Measurements from ENCODE around the gene FAM171A1. TPM values are rescaled to one million over a fixed set of nuclear protein-coding genes. Genes with fewer than 3 reads are reported as not detected.

Gene FAM171A1
- total RNA-seq, 2 experiments from 2014 or later: 7.0 to 8.0 TPM

DNA sequence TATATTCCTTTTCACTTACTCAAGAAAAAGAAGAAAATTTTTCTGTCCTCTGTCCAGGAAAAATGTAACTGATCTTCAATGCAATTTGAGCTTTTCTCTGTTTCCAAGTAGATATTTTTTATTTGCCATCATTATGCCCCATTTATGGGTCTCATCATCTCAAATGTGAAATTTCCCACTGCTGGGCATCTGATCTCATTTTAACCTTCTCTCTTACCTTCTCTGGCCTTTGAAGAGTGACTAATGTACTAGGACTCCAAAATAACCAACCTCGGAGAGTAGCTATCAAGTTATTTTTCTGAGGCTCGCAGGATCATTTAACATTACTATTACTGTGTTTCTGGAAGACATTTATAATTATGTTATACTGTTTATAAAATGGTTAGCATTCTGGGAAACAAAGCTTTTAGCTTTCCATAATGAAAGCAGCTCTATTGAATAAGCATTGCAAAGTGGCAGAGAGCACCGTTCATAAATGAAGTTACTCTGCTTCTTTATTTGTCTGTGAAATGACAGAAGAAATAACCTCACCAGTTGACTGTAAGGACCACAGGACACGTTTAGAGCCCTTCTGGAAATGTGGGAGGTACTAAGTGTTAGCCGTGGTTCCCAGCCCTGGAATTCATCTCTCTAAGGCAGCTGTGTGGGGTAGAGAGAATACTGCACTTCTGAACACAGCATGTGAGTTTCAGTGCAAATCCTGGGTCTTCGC lies 169.3 kb downstream of the FAM171A1 start:
- Mint-ChIP-seq H3K4me1 (peaks cover 24% of the 10 kb centered on the region), H3K36me3 (peaks cover 10% of the 10 kb centered on the region), H3K9me3 (peaks cover 1% of the 10 kb centered on the region), H3K4me3 (no peak overlapping the region), H3K27ac (no peak overlapping the region), H3K27me3 (no peaks in the 10 kb centered on the region)
- POLR2A ChIA-PET: interaction anchor here (0.6 to 1.3 kb wide), 3 partner anchors 9 to 169 kb away, joined by 3 to 6 read pairs (median 3); partner anchors contain the start of gene NMT2
- ATAC-seq (ENCODE audit: low read depth): no peak
- no peak for DNase-seq

DNA sequence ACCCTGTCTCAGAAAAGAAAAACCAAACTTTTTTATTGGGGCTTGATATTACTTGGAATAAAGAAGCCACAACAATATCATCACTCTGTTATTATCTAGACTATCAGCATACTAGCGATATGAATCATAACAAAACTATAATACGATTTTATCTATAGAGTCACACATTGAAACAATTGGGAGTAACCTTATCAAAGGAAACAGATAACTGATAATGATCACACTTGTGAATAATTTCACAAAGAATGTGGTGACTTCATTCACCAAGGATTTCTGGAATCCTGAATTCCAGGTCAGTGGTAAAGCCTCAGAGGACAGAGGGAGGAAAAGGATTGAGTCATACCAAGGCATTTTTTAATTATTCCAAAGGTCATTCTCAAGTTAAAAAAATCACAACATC lies 170.5 kb downstream of the FAM171A1 start:
- Mint-ChIP-seq H3K27ac (no peak overlapping the region), H3K9me3 (no peaks in the 10 kb centered on the region), H3K4me3 (no peak overlapping the region), H3K36me3 (peaks cover 9% of the 10 kb centered on the region), H3K4me1 (peaks cover 23% of the 10 kb centered on the region), H3K27me3 (no peaks in the 10 kb centered on the region)
- POLR2A ChIA-PET: no interaction called here
- DNase-seq (no peak), ATAC-seq (ENCODE audit: low read depth) (no peak)

DNA sequence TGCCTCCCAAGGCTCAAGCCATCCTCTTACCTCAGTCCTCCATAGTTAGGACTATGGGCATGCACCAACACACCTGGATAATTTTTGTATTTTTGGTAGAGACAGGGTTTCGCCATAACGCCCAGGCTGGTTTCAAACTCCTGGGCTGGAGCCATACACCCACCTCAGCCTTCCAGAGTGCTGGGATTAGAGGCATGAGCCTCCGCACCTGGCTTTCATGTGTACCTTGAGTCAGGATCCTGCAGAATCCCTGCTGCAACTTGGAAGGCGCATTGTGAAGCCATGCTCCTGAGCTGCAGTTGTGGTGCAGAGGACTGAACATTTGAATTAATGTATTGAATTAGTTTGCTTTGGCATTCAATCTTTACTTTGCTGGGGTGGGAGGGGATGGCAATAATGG lies 173.2 kb downstream of the FAM171A1 start:
- peaks cover 2% of the 10 kb centered on the region for H3K36me3 Mint-ChIP-seq
- ATAC-seq (ENCODE audit: low read depth): no peak
- no peak overlapping the region for H3K27ac Mint-ChIP-seq
- peaks cover 21% of the 10 kb centered on the region for H3K4me1 Mint-ChIP-seq
- no peaks in the 10 kb centered on the region for H3K9me3 Mint-ChIP-seq
- POLR2A ChIA-PET: interaction anchor here (1.6 kb wide), 1 partner anchor 29 kb away, joined by 12 read pairs; the partner anchor contains the start of gene NMT2
- no peak overlapping the region for H3K4me3 Mint-ChIP-seq
- H3K27me3 Mint-ChIP-seq: no peaks in the 10 kb centered on the region
- no peak for DNase-seq

DNA sequence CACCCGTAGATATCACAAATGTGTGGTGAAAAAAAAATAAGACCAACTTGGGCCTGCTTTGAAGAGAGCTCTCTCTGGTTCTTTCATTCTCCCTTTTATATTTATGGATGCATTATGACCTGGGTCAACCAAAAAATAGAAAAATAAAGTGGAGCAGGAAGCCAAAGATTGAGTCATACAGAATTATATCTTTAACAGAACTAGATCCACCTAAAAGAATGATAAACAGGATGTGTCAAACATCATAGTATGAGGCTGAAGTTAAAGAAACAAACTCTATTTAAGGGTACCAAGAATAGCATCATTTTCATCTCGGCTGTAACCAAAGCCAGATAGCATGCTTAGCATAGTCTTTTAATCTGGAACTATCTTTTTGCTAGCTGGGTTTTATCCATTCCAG lies 173.8 kb downstream of the FAM171A1 start:
- H3K4me1 Mint-ChIP-seq: peaks cover 16% of the 10 kb centered on the region
- POLR2A ChIA-PET: interaction anchor here (0.6 to 1.6 kb wide), 5 partner anchors 16 to 237 kb away, joined by 3 to 12 read pairs (median 4); partner anchors contain the start of gene NMT2
- H3K36me3 Mint-ChIP-seq: peaks cover 2% of the 10 kb centered on the region
- H3K27me3 Mint-ChIP-seq: no peaks in the 10 kb centered on the region
- no peaks in the 10 kb centered on the region for H3K9me3 Mint-ChIP-seq
- peak overlapping the region; percentile 62 for H3K4me3 Mint-ChIP-seq
- peak overlapping the region; percentile 81 for H3K27ac Mint-ChIP-seq
- DNase-seq: no peak
- ATAC-seq (ENCODE audit: low read depth): no peak

DNA sequence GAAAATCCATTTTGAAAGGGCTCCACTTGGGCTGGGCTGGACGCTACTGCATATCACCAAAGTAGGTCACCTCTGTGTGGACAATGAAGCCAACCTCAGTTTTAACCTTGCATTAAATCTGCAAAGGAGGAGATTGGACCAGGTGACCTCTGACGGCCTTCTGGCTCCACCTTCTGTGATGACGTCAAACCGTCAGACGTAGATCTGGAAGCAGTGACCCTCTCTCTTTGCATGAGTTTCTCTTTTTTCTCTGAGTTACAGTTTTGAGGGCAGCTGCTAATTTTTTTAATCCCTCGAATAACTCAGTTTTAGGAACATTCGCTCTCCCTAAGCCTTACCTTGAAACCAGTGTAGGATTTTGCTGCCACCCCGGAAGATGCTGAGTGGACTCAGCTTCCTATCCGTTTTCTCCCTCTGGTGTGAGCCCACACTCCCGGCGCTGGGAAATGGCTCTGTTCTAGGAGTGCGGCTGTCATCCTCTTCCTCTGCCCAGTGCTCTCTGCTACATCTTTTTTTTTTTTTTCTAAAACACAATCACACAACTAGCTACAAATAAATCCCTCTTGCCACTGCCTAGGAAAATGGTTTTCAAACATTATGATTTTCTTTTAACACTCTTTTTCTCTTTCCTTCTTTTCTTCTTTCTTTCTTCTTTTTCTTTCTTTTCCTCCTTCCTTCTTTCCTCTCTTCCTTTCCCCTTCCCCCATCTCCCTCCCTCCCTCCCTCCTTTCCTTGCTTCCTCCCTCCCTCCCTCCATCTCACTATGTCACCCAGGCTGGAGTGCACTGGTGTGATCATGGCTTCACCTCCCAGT lies 174.9 kb downstream of the FAM171A1 start:
- Mint-ChIP-seq H3K27ac (peak overlapping the region; percentile 23), H3K9me3 (no peaks in the 10 kb centered on the region), H3K27me3 (no peaks in the 10 kb centered on the region), H3K4me1 (peaks cover 17% of the 10 kb centered on the region), H3K4me3 (peak overlapping the region; percentile 35), H3K36me3 (peaks cover 2% of the 10 kb centered on the region)
- POLR2A ChIA-PET: interaction anchor here (0.6 to 1.6 kb wide), 5 partner anchors 15 to 243 kb away, joined by 3 to 12 read pairs (median 4); partner anchors contain the start of gene NMT2
- ATAC-seq (ENCODE audit: low read depth) (no peak), DNase-seq (no peak)

DNA sequence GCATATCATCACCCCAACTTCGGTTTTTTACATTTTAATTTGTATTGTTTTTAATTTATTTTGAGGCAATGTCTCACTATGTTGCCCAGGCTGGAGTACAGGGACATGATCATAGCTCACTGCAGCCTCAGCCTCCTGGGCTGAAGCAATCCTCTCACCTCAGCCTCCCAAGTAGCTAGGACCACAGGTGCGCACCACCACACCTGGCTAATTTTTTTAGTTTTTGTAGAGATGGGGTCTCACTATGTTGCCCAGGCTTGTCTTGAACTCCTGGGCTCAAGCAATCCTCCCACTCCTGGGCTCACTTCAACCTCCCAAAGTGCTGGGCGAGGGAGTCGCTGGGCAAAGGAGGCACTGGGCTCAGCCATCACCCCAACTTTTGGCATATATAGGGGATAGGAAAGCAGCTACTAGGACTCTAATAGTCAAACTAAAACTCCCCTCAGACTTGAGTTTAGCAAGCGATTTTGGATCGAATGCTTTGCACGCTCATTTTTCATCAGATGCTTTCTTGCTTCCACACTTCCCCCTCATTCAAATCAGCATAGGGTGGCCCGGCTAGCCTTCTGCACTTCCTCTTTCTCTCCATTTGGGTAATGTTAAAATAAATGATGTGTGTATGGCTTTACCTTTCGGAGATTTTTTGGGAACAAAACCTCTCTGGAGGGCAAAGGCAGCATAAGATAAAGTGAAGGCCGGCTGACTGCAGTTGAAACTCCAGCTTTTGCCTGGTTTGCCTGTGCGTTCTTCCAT lies 181.8 kb downstream of the FAM171A1 start:
- POLR2A ChIA-PET: interaction anchor here (1.7 to 2.4 kb wide), 2 partner anchors 19 to 20 kb away, joined by 3 to 18 read pairs; partner anchors contain the start of gene NMT2
- Mint-ChIP-seq H3K4me3 (no peak overlapping the region), H3K9me3 (peaks cover 3% of the 10 kb centered on the region), H3K27me3 (no peaks in the 10 kb centered on the region), H3K27ac (peak overlapping the region; percentile 77), H3K36me3 (peaks cover 12% of the 10 kb centered on the region), H3K4me1 (peaks cover 25% of the 10 kb centered on the region)
- DNase-seq (no peak), ATAC-seq (ENCODE audit: low read depth) (no peak)

DNA sequence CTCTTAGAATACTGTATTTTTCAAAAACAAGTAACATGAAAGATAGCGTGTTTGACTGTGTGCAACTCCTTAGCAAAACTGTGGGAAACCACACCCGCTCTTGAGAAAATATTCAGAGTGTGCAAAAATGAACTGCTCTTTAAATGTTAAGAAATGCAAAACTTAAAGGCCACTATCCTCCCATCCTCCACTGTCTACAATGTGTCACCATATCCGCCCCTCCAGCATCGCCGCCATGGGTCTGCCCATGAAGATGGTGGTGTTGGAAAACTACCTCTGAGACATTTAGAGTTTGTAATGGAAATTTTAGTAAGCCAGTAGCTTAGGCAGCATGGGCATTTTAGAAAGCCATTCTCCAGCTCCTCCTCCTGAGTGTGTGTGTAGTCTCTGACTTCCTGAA lies 182.5 kb downstream of the FAM171A1 start:
- Mint-ChIP-seq H3K4me3 (no peak overlapping the region), H3K36me3 (peaks cover 12% of the 10 kb centered on the region), H3K4me1 (peaks cover 25% of the 10 kb centered on the region), H3K9me3 (peaks cover 3% of the 10 kb centered on the region), H3K27me3 (no peaks in the 10 kb centered on the region), H3K27ac (peak overlapping the region; percentile 77)
- DNase-seq (no peak), ATAC-seq (ENCODE audit: low read depth) (peak; percentile 77)
- POLR2A ChIA-PET: interaction anchor here (1.7 to 2.4 kb wide), 2 partner anchors 20 kb away, joined by 3 to 18 read pairs; partner anchors contain the start of gene NMT2

DNA sequence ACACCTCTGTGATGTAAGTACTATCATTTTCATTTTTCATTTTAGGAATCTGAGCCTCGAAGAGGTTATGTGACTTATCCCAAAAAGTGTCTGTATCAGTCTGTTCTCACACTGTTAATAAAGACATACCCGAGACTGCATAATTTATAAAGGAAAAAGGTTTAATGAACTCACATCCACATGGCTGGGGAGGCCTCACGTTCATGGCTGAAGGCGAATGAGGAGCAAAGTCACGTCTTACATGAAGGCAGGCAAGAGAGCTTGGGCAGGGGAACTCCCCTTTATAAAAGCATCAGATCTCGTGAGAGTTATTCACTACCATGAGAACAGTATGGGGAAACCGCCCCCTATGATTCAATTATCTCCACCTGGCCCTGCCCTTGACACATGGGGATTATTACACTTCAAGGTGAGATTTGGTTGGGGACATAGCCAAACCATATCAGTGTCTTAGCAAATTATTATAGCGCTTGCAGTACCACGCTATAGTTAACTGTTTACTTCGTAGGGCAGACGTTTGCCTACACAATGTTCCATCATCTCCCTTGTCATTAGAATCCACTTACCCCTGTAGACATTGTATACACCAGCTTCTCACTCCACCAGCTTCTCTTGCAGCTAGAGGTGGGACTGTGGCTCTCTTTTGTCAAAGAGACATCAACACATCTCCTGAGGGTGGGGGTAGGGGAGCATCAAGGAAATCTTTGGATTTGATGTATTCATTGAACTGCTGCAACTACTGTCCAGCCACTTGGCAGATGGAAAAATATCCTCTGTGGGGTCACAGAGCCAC lies 187.2 kb downstream of the FAM171A1 start:
- DNase-seq: no peak
- ATAC-seq (ENCODE audit: low read depth): no peak
- Mint-ChIP-seq H3K4me3 (no peak overlapping the region), H3K9me3 (peaks cover 3% of the 10 kb centered on the region), H3K4me1 (peaks cover 21% of the 10 kb centered on the region), H3K27ac (no peak overlapping the region), H3K27me3 (peaks cover 3% of the 10 kb centered on the region), H3K36me3 (peaks cover 12% of the 10 kb centered on the region)
- POLR2A ChIA-PET: interaction anchor here (1.0 to 2.9 kb wide), 2 partner anchors 12 to 15 kb away, joined by 3 to 11 read pairs; partner anchors contain the start of gene NMT2

DNA sequence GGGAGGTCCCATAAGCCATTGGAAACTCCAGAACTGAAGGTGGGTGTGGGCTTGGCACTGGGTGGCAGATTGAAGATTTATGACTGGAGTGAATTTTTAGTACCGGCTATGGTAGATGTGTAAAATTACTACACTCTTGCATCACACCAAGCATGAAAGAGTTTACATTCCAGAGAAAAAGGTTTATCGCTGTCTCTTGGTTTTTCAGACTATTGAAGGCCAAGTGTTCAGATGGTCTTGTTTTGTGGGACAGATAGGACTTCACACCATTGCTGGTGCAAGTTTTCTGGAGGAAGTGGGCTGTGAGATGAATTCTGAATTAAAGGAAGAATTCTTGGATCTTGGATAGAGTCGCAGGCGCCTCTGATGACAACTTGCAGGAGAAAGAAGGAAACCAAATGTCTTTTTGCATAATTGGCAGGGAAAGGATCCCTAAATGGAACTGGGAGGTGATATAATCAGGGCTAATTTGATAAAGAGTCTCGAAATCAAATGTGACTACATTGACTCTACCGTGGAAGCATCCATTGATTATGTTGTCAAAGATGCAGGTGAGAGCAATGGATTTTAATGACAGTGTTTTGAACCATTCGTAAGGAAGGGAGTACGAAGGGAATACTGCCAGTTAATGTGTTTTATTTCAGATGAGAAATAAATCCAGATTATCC lies 188.4 kb downstream of the FAM171A1 start:
- H3K4me3 Mint-ChIP-seq: no peak overlapping the region
- ATAC-seq (ENCODE audit: low read depth) (no peak), DNase-seq (no peak)
- H3K27ac Mint-ChIP-seq: no peak overlapping the region
- H3K4me1 Mint-ChIP-seq: peaks cover 15% of the 10 kb centered on the region
- peaks cover 12% of the 10 kb centered on the region for H3K36me3 Mint-ChIP-seq
- POLR2A ChIA-PET: no interaction called here
- peaks cover 3% of the 10 kb centered on the region for H3K27me3 Mint-ChIP-seq
- peaks cover 3% of the 10 kb centered on the region for H3K9me3 Mint-ChIP-seq

DNA sequence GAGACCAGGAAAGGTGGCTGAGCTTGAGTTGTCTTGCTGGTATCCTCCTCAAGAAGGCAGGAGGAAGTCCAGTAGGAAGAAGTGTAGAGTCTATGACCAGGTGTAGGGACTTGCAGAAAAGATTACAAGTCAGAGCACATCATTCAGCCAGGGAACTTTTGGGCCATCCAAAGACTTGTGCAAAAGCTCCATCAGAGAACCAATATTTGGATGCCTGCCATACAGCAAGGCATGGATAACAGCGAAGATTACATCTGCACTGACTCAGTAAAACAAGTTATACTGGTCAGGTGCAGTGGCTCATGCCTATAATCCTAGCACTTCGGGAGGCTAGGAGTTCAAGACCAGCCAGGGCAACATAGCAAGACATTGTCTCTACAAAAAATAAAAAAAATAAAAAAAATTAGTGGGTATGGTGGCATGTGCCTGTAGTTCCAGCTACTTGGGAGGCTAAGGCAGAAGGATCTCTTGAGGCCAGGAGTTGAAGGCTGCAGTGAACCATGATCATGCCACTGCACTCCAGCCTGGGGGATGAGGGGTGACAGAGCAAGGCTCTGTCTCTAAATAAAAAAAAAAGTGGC lies 189.4 kb downstream of the FAM171A1 start:
- DNase-seq: no peak
- no peak overlapping the region for H3K27ac Mint-ChIP-seq
- H3K4me3 Mint-ChIP-seq: no peak overlapping the region
- ATAC-seq (ENCODE audit: low read depth): no peak
- POLR2A ChIA-PET: no interaction called here
- H3K27me3 Mint-ChIP-seq: peaks cover 3% of the 10 kb centered on the region
- peaks cover 3% of the 10 kb centered on the region for H3K9me3 Mint-ChIP-seq
- H3K4me1 Mint-ChIP-seq: peaks cover 15% of the 10 kb centered on the region
- peaks cover 9% of the 10 kb centered on the region for H3K36me3 Mint-ChIP-seq

DNA sequence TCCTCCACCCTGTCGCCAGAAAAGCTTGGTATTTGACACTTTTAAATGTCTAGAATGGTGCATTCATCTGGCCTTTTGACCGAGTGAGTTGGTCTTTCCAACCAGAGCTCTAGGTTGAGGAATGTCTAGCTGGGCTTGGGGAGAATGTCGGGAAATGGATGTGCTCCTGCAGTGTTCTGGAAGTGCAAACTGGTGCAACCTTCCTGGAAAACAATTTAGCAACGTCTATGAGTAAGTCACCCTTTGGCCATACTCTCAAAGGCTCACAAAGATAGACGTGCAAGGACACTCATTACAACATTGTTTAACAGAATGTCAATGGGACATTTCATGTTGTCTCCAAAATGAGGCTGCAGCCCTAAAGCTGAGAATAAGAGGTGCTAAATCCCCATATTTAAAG lies 190.4 kb downstream of the FAM171A1 start:
- ATAC-seq (ENCODE audit: low read depth) (no peak), DNase-seq (no peak)
- Mint-ChIP-seq H3K36me3 (peaks cover 5% of the 10 kb centered on the region), H3K27ac (no peak overlapping the region), H3K9me3 (no peaks in the 10 kb centered on the region), H3K4me1 (peaks cover 7% of the 10 kb centered on the region), H3K27me3 (peaks cover 3% of the 10 kb centered on the region), H3K4me3 (no peak overlapping the region)
- POLR2A ChIA-PET: interaction anchor here (0.7 to 0.8 kb wide), 2 partner anchors 16 to 631 kb away, joined by 3 read pairs; no protein-coding TSS in a partner anchor

DNA sequence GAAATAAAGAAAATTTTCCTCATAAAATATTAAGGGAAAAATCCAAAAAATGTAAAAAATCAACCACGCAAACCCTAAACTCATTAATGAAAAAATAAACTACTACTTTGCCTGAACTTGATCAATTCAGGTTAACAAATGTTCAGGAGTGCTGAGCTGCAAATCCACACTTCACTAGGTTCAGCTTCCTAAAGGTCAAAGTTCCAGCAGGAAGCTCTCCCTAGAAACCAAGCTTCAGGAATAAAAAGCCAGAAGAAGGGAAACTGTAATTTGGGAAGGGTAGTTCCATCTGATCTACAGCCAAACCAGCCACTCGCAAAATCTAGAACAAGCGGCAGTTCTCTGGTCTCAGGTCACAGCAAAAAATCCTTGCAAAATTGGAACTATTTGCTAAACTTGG lies 194.8 kb downstream of the FAM171A1 start:
- H3K4me1 Mint-ChIP-seq: peaks cover 11% of the 10 kb centered on the region
- ATAC-seq (ENCODE audit: low read depth) (no peak), DNase-seq (no peak)
- peaks cover 3% of the 10 kb centered on the region for H3K36me3 Mint-ChIP-seq
- H3K4me3 Mint-ChIP-seq: no peak overlapping the region
- POLR2A ChIA-PET: no interaction called here
- no peaks in the 10 kb centered on the region for H3K9me3 Mint-ChIP-seq
- H3K27ac Mint-ChIP-seq: no peak overlapping the region
- H3K27me3 Mint-ChIP-seq: peaks cover 3% of the 10 kb centered on the region
